Fibroblast of skin of left biceps (primary cell): Measurements from ENCODE around the gene DYNAP.

Experiments
- DNase-seq, 2 experiments: peaks; one replicate each; pipeline ENCODE4 v3.0.0-alpha.2; 2013; ENCODE audit warnings: low read depth in 2 of 2

DYNAP gene

GRCh38 chr18:54590945-54591344, at the start of gene DYNAP:
DYNAP (plus strand) TSS chr18:54591245; CDS start chr18:54591283, 38 bp downstream.
- no peak for DNase-seq

GRCh38 chr18:54551590-54551989, 39.5 kb upstream of the DYNAP start:
- DNase-seq = no peak

GRCh38 chr18:54555286-54555685, 35.8 kb upstream of the DYNAP start:
- no peak for DNase-seq

GRCh38 chr18:54555996-54556395, 35.0 kb upstream of the DYNAP start:
- no peak for DNase-seq

DNA sequence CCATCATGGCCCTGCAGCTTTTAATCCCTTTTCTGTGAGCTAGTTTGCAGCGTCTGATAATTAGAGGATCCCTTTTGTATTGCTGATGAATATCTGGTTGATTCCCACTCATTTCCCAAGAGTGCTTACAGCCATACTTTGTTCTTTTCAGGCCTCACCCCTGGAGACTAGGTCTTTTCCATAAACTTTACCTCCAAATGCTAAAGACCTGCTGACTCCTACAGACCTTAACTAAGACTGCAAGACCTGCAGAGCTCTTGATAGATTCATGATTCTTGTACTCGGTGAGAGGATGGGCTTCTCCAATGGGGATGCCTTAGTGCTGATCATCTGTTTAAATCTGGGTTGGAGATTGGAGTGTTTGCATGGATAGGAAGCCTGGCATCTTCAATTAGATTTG, 33.1 kb upstream of the DYNAP start:
- no peak for DNase-seq

DNA sequence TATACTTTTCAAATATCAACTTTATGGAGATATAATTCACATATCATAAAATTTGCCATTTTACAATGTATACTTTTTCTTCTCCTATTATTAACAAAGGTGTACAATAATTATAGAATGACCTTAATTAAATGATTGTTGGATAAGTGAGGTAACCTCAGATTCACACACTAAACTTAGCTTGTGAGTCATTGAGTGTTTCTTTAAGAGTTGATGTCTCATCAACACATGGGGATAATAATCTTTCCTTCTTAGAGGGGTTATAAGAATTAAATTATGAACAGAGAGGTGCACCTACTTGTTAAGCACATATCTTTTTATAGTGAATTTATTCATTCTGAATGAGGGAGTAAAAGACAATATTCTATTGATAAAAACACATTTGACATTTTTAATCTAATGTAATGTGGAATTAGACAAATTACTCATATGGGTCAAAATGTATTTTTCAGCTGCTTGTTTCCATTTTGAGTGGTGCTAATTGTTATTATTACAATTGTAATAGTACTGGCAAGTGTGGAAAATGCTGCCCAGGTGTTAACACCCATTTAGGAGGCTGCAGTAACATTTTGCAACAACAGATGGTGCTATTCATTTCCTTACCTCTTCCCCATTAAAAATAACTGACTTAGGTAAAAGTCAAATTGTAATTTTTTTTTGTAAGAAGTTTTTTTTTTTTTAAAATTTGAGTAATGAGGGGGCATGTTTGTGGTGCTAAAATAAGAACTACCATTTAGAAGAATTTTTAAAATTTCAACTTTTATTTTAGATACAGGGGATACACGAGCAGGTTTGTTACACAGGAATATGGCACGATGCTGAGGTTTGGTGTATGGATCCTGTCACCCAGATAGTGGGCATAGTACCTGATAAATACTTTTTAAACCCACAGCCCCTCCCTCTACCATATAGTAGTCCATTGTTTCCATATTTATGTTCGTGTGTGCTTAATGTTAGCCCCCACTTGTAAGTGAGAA, 32.1 kb upstream of the DYNAP start:
- DNase-seq = no peak

DNA sequence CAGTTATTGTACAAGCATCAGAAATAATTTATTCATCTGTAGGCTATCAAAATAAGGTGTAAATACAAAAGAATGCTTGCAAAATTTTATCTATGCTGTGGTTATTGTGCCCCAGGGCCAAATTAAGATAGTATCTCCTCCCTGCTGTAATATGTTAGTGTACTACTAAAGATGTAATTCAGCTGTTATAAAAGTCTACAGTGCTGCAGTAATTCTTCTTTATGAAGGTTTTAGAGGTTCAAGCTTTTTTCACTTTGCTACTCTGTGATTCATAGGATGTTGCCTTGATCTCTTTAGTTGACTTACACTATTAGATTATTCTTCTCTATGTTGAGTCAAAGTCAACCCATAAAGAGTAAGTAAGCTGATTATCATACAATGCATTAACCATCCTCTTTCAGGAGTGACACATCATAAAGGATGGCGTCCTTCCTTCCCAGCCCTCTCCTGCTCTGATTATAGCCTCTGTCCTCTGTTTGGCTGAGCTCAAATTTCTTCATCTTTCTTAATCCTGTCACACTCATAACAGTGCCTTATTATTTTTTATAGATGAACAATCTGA, 29.3 kb upstream of the DYNAP start:
- DNase-seq = no peak

GRCh38 chr18:54580202-54580729, 10.8 kb upstream of the DYNAP start:
- no peak for DNase-seq

GRCh38 chr18:54584065-54584464, 7.0 kb upstream of the DYNAP start:
- no peak for DNase-seq

GRCh38 chr18:54585743-54586142, 5.3 kb upstream of the DYNAP start:
- DNase-seq = no peak

DNA sequence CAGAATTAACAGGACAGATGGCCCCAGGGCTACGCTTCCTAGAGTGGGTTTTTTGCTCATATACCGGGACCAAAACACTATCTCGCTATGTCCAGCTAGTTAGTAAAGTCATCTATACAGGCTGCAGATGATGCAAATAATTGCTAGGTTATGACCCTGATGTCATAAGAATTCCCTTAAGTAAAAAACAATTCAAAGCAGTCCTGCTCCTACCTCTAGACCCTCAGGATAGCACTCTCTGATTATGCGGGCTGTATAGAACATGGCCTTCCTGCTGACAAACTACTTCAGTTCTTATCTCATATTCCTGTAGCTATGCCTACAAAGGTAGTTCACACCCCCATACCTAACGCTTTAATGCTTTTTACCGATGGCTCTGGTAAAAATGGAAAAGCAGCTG, 13.2 kb downstream of the DYNAP start:
- no peak for DNase-seq

GRCh38 chr18:54606835-54607212, 15.8 kb downstream of the DYNAP start:
- DNase-seq = no peak

- DNase-seq = no peak
Measured at GRCh38 chr18:54607213-54608027, 16.4 kb downstream of the DYNAP start.

DNA sequence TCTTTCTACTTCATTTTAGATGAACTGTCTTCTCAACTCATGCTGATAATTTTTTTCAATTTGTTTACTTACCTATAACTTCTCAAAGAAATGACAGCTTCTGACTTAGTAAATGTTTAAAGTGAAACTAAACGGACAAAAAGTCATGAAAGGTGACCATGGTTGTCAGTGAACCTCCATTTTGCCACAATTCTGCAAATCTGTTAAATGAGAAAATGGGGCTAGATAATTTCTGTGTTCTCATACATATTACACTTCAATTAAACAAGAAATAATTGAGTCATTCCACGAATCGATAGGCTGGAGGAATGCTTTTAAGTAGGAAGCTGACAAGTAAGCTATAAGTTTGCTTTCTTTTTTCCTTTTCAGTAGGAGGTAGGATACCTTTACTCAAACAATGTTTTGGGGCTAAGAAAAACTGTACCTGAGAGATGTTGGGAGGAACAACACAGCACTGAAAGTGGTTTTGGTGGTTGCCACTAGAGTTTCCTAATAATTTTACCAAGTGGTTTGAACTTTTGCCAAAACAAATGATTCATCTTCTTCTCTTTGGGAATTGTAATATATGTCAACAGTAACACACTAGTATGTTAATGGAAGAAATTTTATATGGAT, 17.1 kb downstream of the DYNAP start:
- DNase-seq = no peak

- DNase-seq = no peak
Measured at GRCh38 chr18:54611816-54612215, 20.8 kb downstream of the DYNAP start.

- no peak for DNase-seq
Measured at GRCh38 chr18:54612237-54612636, 21.2 kb downstream of the DYNAP start.

GRCh38 chr18:54613174-54613573, 22.1 kb downstream of the DYNAP start:
- no peak for DNase-seq

DNA sequence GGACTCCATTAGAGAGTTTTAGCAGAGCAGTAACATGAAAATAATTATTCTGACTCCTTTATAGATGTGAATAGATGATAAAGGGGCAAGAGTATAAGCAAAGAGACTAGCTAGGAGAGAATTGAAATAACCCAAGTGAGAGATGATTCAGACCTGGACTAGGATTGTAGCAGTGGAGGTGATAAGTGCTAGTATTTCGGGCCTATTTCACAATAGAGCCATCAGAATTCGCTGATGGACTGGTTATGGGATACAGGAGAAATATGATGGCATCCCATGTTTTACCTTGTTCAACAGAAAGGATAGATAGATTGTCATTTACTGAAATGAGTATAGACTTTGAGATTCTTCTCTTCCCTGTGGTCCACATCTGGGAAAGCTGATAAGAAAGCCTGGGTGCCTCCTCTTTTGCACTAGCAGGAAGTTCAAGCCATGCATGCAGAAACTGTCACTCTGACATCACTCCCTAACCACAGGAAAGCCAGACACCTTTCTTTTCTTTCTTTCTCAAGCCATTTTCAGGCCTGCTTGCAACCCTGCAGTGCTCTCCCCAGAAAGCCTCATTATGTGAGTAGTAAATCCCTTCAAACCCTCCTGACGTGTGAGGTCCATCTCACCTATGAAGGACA, 25.3 kb downstream of the DYNAP start:
- DNase-seq = no peak

- no peak for DNase-seq
Measured at GRCh38 chr18:54622084-54622483, 31.0 kb downstream of the DYNAP start.

DNA sequence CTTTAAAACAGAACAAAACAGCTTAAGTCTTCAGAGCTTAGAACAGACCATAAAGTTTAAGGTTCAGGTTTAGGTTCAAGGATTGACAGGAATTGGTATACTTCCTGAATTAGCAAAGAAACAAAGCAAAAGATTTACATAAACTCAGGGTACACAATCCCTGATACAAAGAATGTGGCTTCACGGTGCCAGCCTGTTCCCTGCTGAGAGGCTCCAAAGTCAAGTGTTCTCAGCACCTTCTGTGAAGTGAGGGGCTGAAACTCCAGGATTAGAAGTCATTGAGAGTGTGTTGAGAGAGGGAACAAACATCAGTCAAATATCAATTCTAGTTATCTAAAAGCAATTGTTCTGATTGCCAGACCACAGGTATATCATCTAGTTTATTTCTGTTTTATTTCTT, 35.7 kb downstream of the DYNAP start:
- DNase-seq = no peak

DNA sequence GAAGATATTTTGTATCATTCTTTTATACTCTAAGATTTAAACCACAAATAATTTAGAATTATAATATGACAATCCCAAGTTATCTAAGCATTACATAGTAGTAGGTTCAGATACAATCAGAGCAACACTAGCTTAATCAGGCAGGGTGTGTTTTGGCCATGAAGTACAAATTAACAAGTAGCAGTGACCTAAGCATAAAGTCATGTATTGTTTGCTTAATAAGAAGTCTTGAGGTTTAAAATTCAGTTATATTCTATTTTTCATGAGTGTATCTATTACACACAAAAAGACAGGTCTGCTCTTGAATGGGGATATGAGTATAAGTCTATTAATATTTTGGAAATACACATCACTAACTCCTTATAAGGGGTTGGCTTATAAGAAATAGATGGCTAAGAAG, 39.9 kb downstream of the DYNAP start:
- DNase-seq = no peak
